HG03469 (cell line): Measurements from ENCODE around the gene HELB.

Experiments used
- ATAC-seq: cut with Tn5 transposase; IDR thresholded peaks from one replicate; pipeline ENCODE4 v1.9.1; 2021; ENCODE audit warnings: mild to moderate bottlenecking, moderate library complexity, moderate number of reproducible peaks; ENCODE audit not compliant: unreplicated experiment

Gene HELB

GRCh38 chr12:66354291-66354690 is 52.0 kb downstream of the HELB start:
- no peak for ATAC-seq

DNA sequence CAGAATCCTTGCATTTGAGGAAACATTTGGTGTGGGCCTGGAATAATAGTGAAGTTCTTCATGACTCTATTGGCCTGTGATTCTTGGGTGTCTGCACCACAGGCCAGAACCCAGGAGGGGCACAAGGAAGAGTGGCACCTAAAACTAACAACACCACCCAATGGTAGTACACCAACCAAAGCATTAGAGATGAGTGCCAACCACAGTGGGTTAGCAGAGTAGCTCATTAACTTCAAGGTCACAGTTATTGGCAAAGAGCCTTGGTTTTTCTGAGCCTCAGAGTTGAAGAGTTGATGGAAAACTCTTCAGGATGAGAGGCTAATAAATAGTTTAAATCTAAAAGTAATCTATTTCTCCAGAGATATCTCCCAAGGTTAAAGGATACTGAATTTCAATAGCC is 57.0 kb downstream of the HELB start:
- no peak for ATAC-seq

GRCh38 chr12:66361703-66362102 is 59.4 kb downstream of the HELB start:
- no peak for ATAC-seq

GRCh38 chr12:66365718-66366490 is 63.6 kb downstream of the HELB start:
- ATAC-seq = no peak

- ATAC-seq = no peak
Observed at GRCh38 chr12:66367015-66367667, 64.8 kb downstream of the HELB start.

DNA sequence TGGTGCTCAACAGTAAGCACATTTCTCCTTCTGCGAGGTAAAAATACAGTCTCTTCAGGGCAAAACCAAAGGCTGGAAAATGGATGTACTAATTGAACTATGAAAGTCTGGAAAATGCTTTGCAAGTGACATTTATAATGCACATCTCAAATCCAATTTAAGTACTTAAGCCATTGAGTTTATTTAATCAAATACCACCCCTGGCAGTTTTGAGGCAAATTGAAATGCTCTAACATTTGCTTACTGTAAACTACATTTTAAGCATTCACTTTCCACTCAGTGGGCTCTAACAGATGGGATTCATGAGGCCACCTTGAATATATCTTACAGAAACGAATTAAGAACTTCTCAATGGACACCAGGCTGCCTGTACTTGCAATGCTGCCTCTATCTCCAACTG is 69.7 kb downstream of the HELB start:
- no peak for ATAC-seq

DNA sequence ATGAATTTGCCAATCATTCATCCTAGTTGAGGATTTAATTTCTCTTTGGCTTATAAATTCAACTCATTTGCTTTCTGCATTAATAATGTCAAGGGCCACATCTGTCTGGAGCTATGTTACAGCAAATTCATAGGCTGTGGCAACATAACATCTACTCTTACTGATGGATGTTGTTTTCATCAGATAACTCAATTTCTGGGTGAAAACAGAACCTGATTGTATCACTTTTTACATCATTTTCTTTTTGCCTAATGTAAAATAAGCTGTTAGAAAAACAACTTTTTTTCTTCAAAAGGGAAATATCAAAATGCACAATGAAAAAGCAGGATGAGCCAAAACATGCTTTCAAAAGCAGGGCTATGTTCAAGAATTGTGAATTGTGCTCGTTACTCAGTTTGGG is 73.3 kb downstream of the HELB start:
- ATAC-seq = no peak

DNA sequence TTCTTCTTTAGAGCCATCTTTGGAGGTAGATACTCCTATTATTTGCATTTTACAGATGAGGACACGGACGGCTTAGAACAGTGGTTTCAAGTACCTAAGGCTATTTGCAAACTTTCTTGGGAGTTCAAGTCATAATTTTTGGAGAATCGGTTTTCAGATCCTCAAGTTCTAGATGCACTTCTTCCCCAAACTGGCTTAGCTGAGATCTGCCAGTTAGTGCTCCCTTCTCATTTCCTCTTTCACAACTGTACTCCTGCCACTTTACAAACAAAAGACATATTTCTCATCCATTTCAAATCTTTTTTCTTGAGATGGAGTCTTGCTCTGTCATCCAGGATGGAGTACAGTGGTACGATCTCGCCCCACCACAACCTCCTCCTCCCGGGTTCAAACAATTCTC is 77.3 kb downstream of the HELB start:
- ATAC-seq = no peak

GRCh38 chr12:66380769-66381535 is 78.7 kb downstream of the HELB start:
- ATAC-seq = no peak

DNA sequence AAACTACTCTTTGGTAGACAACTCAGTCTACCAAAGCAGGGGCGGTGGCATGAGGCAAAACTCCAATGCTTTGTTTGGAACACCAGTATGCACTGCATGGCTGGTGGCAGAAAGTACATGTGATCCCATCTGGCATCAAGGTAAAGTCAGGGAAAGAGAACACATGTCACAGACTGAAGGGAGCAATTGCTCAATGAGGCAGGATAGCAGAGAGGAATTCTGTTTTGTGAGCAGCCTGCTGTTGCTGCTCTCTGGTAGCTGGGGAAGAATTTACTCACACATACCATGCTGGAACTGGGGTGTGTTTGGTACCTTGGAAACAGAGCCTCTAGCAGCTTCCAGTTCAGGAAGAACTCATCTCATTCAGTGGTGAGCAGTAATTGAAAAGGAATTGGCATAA is 84.8 kb downstream of the HELB start:
- no peak for ATAC-seq
